HFF-Myc (cell line): Measurements from ENCODE around the gene GPR139.

Experiments used
- DNase-seq: peaks from one replicate; pipeline ENCODE4 v3.0.0-alpha.2; 2011; ENCODE audit warnings: low read depth; ENCODE audit errors: extremely low read depth
- H3K4me3 ChIP-seq: replicated peaks from 2 replicates; pipeline ENCODE4 v1.5.1; 2011; ENCODE audit warnings: low read depth, mild to moderate bottlenecking, control low read depth, low read length
- CTCF ChIP-seq: IDR thresholded peaks from 2 replicates; pipeline ENCODE4 v1.5.1; 2012; ENCODE audit warnings: mild to moderate bottlenecking, low read depth, low read length, control low read depth; ENCODE audit errors: missing control alignments

GPR139 gene

GRCh38 chr16:20073203-20074098 lies at the start of gene GPR139:
GPR139 (minus strand) TSS chr16:20073890; CDS start chr16:20073616, 274 bp downstream.
- H3K4me3 ChIP-seq: no peak within 1 kb of the TSS
- TF ChIP-seq CTCF: no peak

DNA sequence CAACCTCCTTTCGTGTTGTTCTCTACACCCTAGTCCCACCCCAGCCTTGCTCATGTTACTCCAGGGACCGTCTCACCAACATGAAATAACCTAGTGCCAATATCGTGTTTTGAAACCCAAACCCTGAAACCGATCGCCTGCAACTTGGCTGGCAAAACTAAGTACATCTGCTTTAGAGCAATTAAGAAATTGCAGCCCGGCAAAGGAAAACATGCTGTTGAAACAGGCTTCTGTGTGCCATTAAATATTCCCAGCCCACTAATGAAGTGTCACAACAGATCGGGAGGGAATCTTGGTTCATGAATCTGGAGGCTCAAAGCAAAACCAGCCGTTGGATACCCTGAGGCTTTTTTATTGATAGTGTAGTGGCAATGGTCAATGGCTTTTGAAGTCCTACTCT lies 48.3 kb upstream of the GPR139 start:
- TF ChIP-seq CTCF: no peak
- no peak for DNase-seq
- no peak overlapping the region for H3K4me3 ChIP-seq

More at GRCh38 chr16:20073203-20074098, at the start of gene GPR139:
- DNase-seq: no peak

DNA sequence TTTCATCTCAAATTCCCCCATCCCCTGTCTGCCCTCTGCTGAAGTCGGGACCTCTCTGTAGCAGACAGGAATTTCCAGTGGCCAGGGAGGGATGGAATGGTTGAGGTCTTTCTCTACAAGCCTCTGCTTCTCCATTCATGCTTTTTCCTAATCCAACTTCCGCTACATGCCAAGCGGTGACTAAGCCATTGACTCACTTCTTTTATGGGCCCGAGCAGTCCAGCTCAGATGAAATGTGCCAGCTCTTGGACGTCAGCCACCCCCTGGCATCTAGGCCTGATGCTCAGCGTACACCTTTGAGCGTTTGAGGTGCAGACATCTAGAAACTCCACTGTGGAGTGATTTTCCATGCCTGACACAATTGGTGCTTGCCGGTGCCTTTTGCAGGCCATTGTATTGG lies 40.7 kb upstream of the GPR139 start:
- no peak for TF ChIP-seq CTCF
- DNase-seq: no peak
- no peak overlapping the region for H3K4me3 ChIP-seq

DNA sequence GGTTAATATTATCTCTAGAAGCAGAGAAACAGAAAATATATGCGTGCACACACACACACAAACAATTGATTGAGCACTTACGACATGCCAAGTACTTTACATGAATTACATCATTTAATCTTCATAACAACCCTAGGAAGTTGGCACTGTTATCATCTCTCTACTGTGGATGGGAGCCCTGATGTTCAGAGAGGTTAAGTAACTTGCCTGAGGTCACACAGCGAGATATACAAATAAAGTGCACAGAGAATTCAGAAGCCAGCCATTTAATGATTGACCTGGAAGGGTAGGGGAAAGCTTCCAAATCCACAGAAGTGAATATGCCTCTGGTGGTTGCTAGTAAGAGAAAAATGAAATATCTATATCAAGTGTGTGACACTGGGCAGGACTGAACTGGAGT lies 37.5 kb upstream of the GPR139 start:
- no peak overlapping the region for H3K4me3 ChIP-seq
- no peak for TF ChIP-seq CTCF
- DNase-seq: no peak

DNA sequence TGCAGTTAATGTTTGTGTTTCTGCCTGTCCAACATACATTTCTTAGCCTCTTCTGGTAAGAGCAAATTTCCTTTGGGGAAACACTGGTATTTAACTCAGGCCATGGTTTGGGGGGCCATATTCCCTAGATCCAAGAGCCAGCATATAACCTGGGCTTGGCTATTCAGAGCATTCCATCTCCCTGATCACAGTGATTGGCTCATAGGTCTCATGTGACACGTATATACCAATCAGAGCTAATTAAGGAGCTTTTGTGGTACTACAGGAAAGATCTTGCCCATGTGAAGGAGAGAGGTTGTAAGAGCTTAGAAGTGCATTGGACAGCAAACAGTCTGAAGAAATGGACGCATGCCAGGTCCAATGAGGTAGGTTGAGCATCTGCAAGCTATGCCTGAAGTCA lies 33.4 kb upstream of the GPR139 start:
- DNase-seq: no peak
- no peak overlapping the region for H3K4me3 ChIP-seq
- TF ChIP-seq CTCF: no peak

- no peak for TF ChIP-seq CTCF
- H3K4me3 ChIP-seq: no peak overlapping the region
- no peak for DNase-seq
Observed at GRCh38 chr16:20104563-20105183, 31.0 kb upstream of the GPR139 start.
